Gastroesophageal sphincter (tissue), 4 donors: ENCODE data around the gene TCP10L. TPM values are rescaled to one million over a fixed set of nuclear protein-coding genes. Genes with fewer than 3 reads are reported as not detected.

Source experiments
- ATAC-seq: fragments of 150-250 bp; one replicate; pipeline ENCODE4 v1.9.1; 2016; ENCODE audit warnings: mild to moderate bottlenecking, moderate library complexity
- H3K27ac ChIP-seq, 4 donors: fragments of 200-600 bp; sonication (generic) in 3 of 4; 1 replicate in 3 of 4; 2 replicates in 1 of 4; pipeline ENCODE4 v1.5.1; 2016 to 2019
- H3K27me3 ChIP-seq: fragments of 200-600 bp; sonication (generic); one replicate; pipeline ENCODE4 v1.5.1; 2019
- H3K36me3 ChIP-seq, 2 donors: fragments of 200-600 bp; sonication (generic); one replicate each; pipeline ENCODE4 v1.5.1; 2019; ENCODE audit warnings: control low read depth in 1 of 2
- H3K4me1 ChIP-seq, 3 donors: fragments of 200-600 bp; sonication (generic); 1 replicate in 2 of 3; 2 replicates in 1 of 3; pipeline ENCODE4 v1.5.1; 2016 to 2019; ENCODE audit warnings: control low read depth in 2 of 3
- H3K4me3 ChIP-seq, 2 donors: fragments of 200-600 bp; sonication (generic); one replicate each; pipeline ENCODE4 v1.5.1; 2019; ENCODE audit warnings: mild to moderate bottlenecking in 1 of 2, moderate library complexity in 1 of 2
- H3K9me3 ChIP-seq, 3 donors: fragments of 200-600 bp; sonication (generic); one replicate each; pipeline ENCODE4 v1.5.1; 2017 to 2019; ENCODE audit warnings: control low read depth in 2 of 3
- CTCF ChIP-seq, 4 experiments: fragments of 200-600 bp in 2 of 4; fragments of 450-650 bp in 2 of 4; sonication (generic) in 1 of 4; IDR thresholded peaks; one replicate each; pipeline ENCODE4 v1.5.1; 2017 to 2019; ENCODE audit warnings: antibody characterized with exemption in 4 of 4, mild to moderate bottlenecking in 2 of 4, moderate library complexity in 2 of 4
- EP300 ChIP-seq: sonication (generic); formaldehyde crosslinking; IDR thresholded peaks from one replicate; pipeline ENCODE4 v1.6.1; 2017; ENCODE audit warnings: antibody characterized with exemption, mild to moderate bottlenecking
- POLR2A ChIP-seq, 2 donors: fragments of 450-650 bp; IDR thresholded peaks; one replicate each; pipeline ENCODE4 v1.6.1; 2017; ENCODE audit warnings: antibody characterized with exemption in 2 of 2, mild to moderate bottlenecking in 2 of 2, moderate library complexity in 1 of 2
- POLR2AphosphoS5 ChIP-seq: sonication (generic); formaldehyde crosslinking; IDR thresholded peaks from one replicate; pipeline ENCODE4 v1.6.1; 2017; ENCODE audit warnings: antibody characterized with exemption
- WGBS, 2 donors: methylation state at CpG; one replicate each; pipeline ENCODE4 v1.1.5; 2018; ENCODE audit warnings: low coverage in 1 of 2; 5-methylcytosine and 5-hydroxymethylcytosine counted together
- total RNA-seq, 4 donors: library from RNA; depleted of rRNA; stranded (reverse); fragments of >200 nt; gene quantifications; one replicate each; pipeline ENCODE4 v1.1.0, GENCODE V29; 2016

TCP10L gene
- total RNA-seq, 4 donors from 2014 or later: 1.6 to 2.7 TPM; not detected in 2

GRCh38 chr21:32539378-32539777 lies 45.9 kb downstream of the TCP10L start:
- Histone ChIP-seq H3K36me3 (no peaks in the 10 kb centered on the region), H3K4me3 (no peak overlapping the region), H3K4me1 (no peaks in the 10 kb centered on the region), H3K27me3 (no peaks in the 10 kb centered on the region), H3K9me3 (no peaks in the 10 kb centered on the region), H3K27ac (no peak overlapping the region)
- TF ChIP-seq POLR2AphosphoS5 (no peak), EP300 (no peak), CTCF (IDR thresholded peaks at IDR 0.05) (no peak), POLR2A (IDR thresholded peaks at IDR 0.05) (no peak)
- 77 to 84% methylated on average over 4 to 5 of the region's 6 CpGs for WGBS, 2 donors
- ATAC-seq: no peak

- H3K9me3 ChIP-seq: no peaks in the 10 kb centered on the region
- no peak overlapping the region for H3K27ac ChIP-seq
- no peaks in the 10 kb centered on the region for H3K36me3 ChIP-seq
- no peak for ATAC-seq
- 82 to 84% methylated on average over 10 to 11 of the region's 11 CpGs for WGBS, 2 donors
- TF ChIP-seq POLR2A (IDR thresholded peaks at IDR 0.05): no peak
- TF ChIP-seq CTCF (IDR thresholded peaks at IDR 0.05): no peak
- no peak for TF ChIP-seq POLR2AphosphoS5
- no peak for TF ChIP-seq EP300
- no peak overlapping the region for H3K4me3 ChIP-seq
- no peaks in the 10 kb centered on the region for H3K4me1 ChIP-seq
- H3K27me3 ChIP-seq: no peaks in the 10 kb centered on the region
Observed at GRCh38 chr21:32538147-32538792, 47.1 kb downstream of the TCP10L start.

- 100% methylated on average over 1 of the region's 3 CpGs; no CpG with 5 or more reads in 1 of the 2 donors for WGBS, 2 donors
- H3K36me3 ChIP-seq: no peaks in the 10 kb centered on the region
- no peaks in the 10 kb centered on the region for H3K4me1 ChIP-seq
- no peaks in the 10 kb centered on the region for H3K9me3 ChIP-seq
- no peak overlapping the region for H3K4me3 ChIP-seq
- H3K27me3 ChIP-seq: no peaks in the 10 kb centered on the region
- no peak for ATAC-seq
- no peak for TF ChIP-seq EP300
- no peak for TF ChIP-seq POLR2A (IDR thresholded peaks at IDR 0.05)
- TF ChIP-seq CTCF (IDR thresholded peaks at IDR 0.05): no peak
- no peak for TF ChIP-seq POLR2AphosphoS5
- H3K27ac ChIP-seq: no peak overlapping the region
Observed at GRCh38 chr21:32537569-32537881, 47.8 kb downstream of the TCP10L start.

- TF ChIP-seq POLR2AphosphoS5: no peak
- TF ChIP-seq EP300: no peak
- no peak for TF ChIP-seq CTCF (IDR thresholded peaks at IDR 0.05)
- TF ChIP-seq POLR2A (IDR thresholded peaks at IDR 0.05): no peak
- 94 to 97% methylated on average over 5 to 7 of the region's 7 CpGs for WGBS, 2 donors
- no peak for ATAC-seq
Observed at GRCh38 chr21:32535612-32536011, 49.7 kb downstream of the TCP10L start.

GRCh38 chr21:32534113-32534512 lies 51.2 kb downstream of the TCP10L start:
- TF ChIP-seq POLR2AphosphoS5 (no peak), CTCF (IDR thresholded peaks at IDR 0.05) (no peak), POLR2A (IDR thresholded peaks at IDR 0.05) (no peak), EP300 (no peak)
- Histone ChIP-seq H3K4me1 (no peaks in the 10 kb centered on the region), H3K27me3 (no peaks in the 10 kb centered on the region), H3K9me3 (no peaks in the 10 kb centered on the region), H3K27ac (no peak overlapping the region), H3K36me3 (no peaks in the 10 kb centered on the region), H3K4me3 (no peak overlapping the region)
- WGBS, 2 donors: no CpG with 5 or more reads among the region's 8 CpGs
- ATAC-seq: no peak

More at GRCh38 chr21:32535612-32536011, 49.7 kb downstream of the TCP10L start:
- Histone ChIP-seq H3K27ac (no peak overlapping the region), H3K36me3 (no peaks in the 10 kb centered on the region), H3K4me1 (no peaks in the 10 kb centered on the region), H3K4me3 (no peak overlapping the region), H3K27me3 (no peaks in the 10 kb centered on the region), H3K9me3 (no peaks in the 10 kb centered on the region)
